Smooth muscle cell (in vitro differentiated cells): ENCODE measurements around the gene CCDC158. TPM values are rescaled to one million over a fixed set of nuclear protein-coding genes. Genes with fewer than 3 reads are reported as not detected.

Experiments used
- DNase-seq: peaks from one replicate; lab custom pipeline; 2025; ENCODE audit not compliant: unreplicated experiment; lab: John Stamatoyannopoulos, UW
- H2AFZ ChIP-seq: fragments of 200-600 bp; sonication (generic); 2 replicates; pipeline ENCODE4 v1.6.0; 2016; ENCODE audit warnings: antibody characterized with exemption, low read depth, mild to moderate bottlenecking
- H3F3A ChIP-seq: fragments of 200-600 bp; sonication (generic); 2 replicates; pipeline ENCODE4 v1.6.0; 2017; ENCODE audit warnings: antibody characterized with exemption, low read depth
- H3K27ac ChIP-seq: fragments of 200-600 bp; sonication (generic); 2 replicates; pipeline ENCODE4 v1.5.1; 2016; ENCODE audit warnings: low read depth, mild to moderate bottlenecking
- H3K27me3 ChIP-seq: fragments of 200-600 bp; sonication (generic); 2 replicates; pipeline ENCODE4 v1.6.1; 2016; ENCODE audit warnings: low read depth, mild to moderate bottlenecking
- H3K36me3 ChIP-seq: fragments of 200-600 bp; sonication (generic); 2 replicates; pipeline ENCODE4 v1.5.1; 2016; ENCODE audit warnings: low read depth
- H3K4me1 ChIP-seq: fragments of 200-600 bp; sonication (generic); 2 replicates; pipeline ENCODE4 v1.5.1; 2016; ENCODE audit warnings: low read depth
- H3K4me2 ChIP-seq: fragments of 200-600 bp; sonication (generic); 2 replicates; pipeline ENCODE4 v1.6.0; 2016; ENCODE audit warnings: mild to moderate bottlenecking
- H3K4me3 ChIP-seq: fragments of 200-600 bp; sonication (generic); 2 replicates; pipeline ENCODE4 v1.5.1; 2016; ENCODE audit warnings: mild to moderate bottlenecking
- H3K79me2 ChIP-seq: fragments of 200-600 bp; sonication (generic); 2 replicates; pipeline ENCODE4 v1.6.0; 2016; ENCODE audit warnings: low read depth, mild to moderate bottlenecking
- H3K9ac ChIP-seq: fragments of 200-600 bp; sonication (generic); 2 replicates; pipeline ENCODE4 v1.6.0; 2016; ENCODE audit warnings: low read depth
- H3K9me3 ChIP-seq: fragments of 200-600 bp; sonication (generic); replicated peaks from 2 replicates; pipeline ENCODE4 v1.5.1; 2016; ENCODE audit warnings: low read depth
- H4K20me1 ChIP-seq: fragments of 200-600 bp; sonication (generic); 2 replicates; pipeline ENCODE4 v1.6.0; 2016; ENCODE audit warnings: low read depth
- WGBS: methylation state at CpG from one replicate; pipeline ENCODE4 v1.1.7; 2016; ENCODE audit warnings: low lambda C conversion rate; 5-methylcytosine and 5-hydroxymethylcytosine counted together
- polyA plus RNA-seq: library from polyadenylated mRNA; unstranded; fragments of >200 nt; fragmentation: Nextera tagmentation; extraction: Ambion mirVana; gene quantifications from 2 replicates; pipeline ENCODE4 v1.2.1, GENCODE V29; 2016
- total RNA-seq: library from RNA; depleted of rRNA; stranded (reverse); fragments of >200 nt; gene quantifications from 2 replicates; pipeline ENCODE4 v1.2.3, GENCODE V29; 2014
- TF ChIP-seq, protein P1 (sequence below): fragments of 200-600 bp; sonication (generic); IDR thresholded peaks from 2 replicates; pipeline ENCODE4 v1.5.1; 2017; ENCODE audit warnings: borderline replicate concordance, mild to moderate bottlenecking, antibody characterized with exemption; ENCODE audit not compliant: insufficient read depth, poor library complexity, severe bottlenecking

CCDC158 gene
- total and polyA plus RNA-seq, 2 experiments from 2014 or later, result not detected

GRCh38 chr4:76407440-76408119 lies 13.4 kb downstream of the CCDC158 start:
- Histone ChIP-seq H4K20me1 (no peaks in the 10 kb centered on the region), H3K4me1 (no peaks in the 10 kb centered on the region), H3K9ac (no peak overlapping the region), H3K4me2 (no peak overlapping the region), H3K36me3 (no peaks in the 10 kb centered on the region), H3K27me3 (peaks cover 11% of the 10 kb centered on the region), H3K4me3 (no peak overlapping the region), H2AFZ (no peak overlapping the region), H3F3A (peaks cover 4% of the 10 kb centered on the region), H3K79me2 (no peaks in the 10 kb centered on the region), H3K9me3 (no peaks in the 10 kb centered on the region), H3K27ac (no peak overlapping the region)
- TF ChIP-seq, protein P1, sequence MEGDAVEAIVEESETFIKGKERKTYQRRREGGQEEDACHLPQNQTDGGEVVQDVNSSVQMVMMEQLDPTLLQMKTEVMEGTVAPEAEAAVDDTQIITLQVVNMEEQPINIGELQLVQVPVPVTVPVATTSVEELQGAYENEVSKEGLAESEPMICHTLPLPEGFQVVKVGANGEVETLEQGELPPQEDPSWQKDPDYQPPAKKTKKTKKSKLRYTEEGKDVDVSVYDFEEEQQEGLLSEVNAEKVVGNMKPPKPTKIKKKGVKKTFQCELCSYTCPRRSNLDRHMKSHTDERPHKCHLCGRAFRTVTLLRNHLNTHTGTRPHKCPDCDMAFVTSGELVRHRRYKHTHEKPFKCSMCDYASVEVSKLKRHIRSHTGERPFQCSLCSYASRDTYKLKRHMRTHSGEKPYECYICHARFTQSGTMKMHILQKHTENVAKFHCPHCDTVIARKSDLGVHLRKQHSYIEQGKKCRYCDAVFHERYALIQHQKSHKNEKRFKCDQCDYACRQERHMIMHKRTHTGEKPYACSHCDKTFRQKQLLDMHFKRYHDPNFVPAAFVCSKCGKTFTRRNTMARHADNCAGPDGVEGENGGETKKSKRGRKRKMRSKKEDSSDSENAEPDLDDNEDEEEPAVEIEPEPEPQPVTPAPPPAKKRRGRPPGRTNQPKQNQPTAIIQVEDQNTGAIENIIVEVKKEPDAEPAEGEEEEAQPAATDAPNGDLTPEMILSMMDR, result no peak
- no peak for DNase-seq
- WGBS, result 80% methylated on average over 5 of the region's 5 CpGs

- Histone ChIP-seq H4K20me1 (no peaks in the 10 kb centered on the region), H3K4me3 (no peak overlapping the region), H3K36me3 (no peaks in the 10 kb centered on the region), H3K4me1 (no peaks in the 10 kb centered on the region), H3K27ac (no peak overlapping the region), H3F3A (peaks cover 4% of the 10 kb centered on the region), H3K4me2 (peak overlapping the region; percentile 14), H3K9ac (no peak overlapping the region), H2AFZ (peak overlapping the region; percentile 20), H3K27me3 (peaks cover 11% of the 10 kb centered on the region), H3K9me3 (no peaks in the 10 kb centered on the region), H3K79me2 (no peaks in the 10 kb centered on the region)
- TF ChIP-seq, protein P1, result no peak
- WGBS, result 28% methylated on average over 5 of the region's 5 CpGs
- no peak for DNase-seq
Observed at GRCh38 chr4:76406081-76406480, 14.9 kb downstream of the CCDC158 start.

- H3K4me3 ChIP-seq, result no peak overlapping the region
- no peak overlapping the region for H3K4me2 ChIP-seq
- no peaks in the 10 kb centered on the region for H3K36me3 ChIP-seq
- DNase-seq, result no peak
- H3K9ac ChIP-seq, result no peak overlapping the region
- TF ChIP-seq, protein P1, result no peak
- no peaks in the 10 kb centered on the region for H3F3A ChIP-seq
- 83% methylated on average over 3 of the region's 3 CpGs for WGBS
- peaks cover 11% of the 10 kb centered on the region for H3K27me3 ChIP-seq
- no peaks in the 10 kb centered on the region for H3K9me3 ChIP-seq
- no peak overlapping the region for H2AFZ ChIP-seq
- no peak overlapping the region for H3K27ac ChIP-seq
- no peaks in the 10 kb centered on the region for H4K20me1 ChIP-seq
- H3K4me1 ChIP-seq, result no peaks in the 10 kb centered on the region
- no peaks in the 10 kb centered on the region for H3K79me2 ChIP-seq
Observed at GRCh38 chr4:76401654-76402053, 19.3 kb downstream of the CCDC158 start.
